ENCODE data around the gene CCDC85B. TPM values are rescaled to one million over a fixed set of nuclear protein-coding genes. Genes with fewer than 3 reads are reported as not detected.

CCDC85B gene
- total and polyA plus RNA-seq, 8 donors: 7.0 to 68.9 (median 29.7) TPM

- no peak for DNase-seq
- Histone ChIP-seq H3K36me3 (peaks cover 0 to 7% (median 0%) of the 10 kb centered on the region in 4 donors), H3K4me1 (peaks cover 37 to 74% (median 45%) of the 10 kb centered on the region in 4 donors), H3K9me3 (no peaks in the 10 kb centered on the region), H3K27me3 (peaks cover 0 to 11% (median 10%) of the 10 kb centered on the region in 3 donors), H3K4me3 (no peak overlapping the region), H3K27ac (no peak overlapping the region)
- 85 to 90% (median 87%) methylated on average over 14 of the region's 14 CpGs for WGBS, 5 donors
- no peak for TF ChIP-seq POLR2AphosphoS5 (IDR thresholded peaks at IDR 0.05)
- TF ChIP-seq POLR2A (IDR thresholded peaks at IDR 0.05): no peak
- intact Hi-C loops (cut with DNase I; ENCODE audit: low total_unique reads): no loop called here
Observed at GRCh38 chr11:65896034-65896999, 5.8 kb downstream of the CCDC85B start.

GRCh38 chr11:65897020-65897471 is 6.6 kb downstream of the CCDC85B start:
- intact Hi-C loops (cut with DNase I; ENCODE audit: low total_unique reads): no loop called here
- H3K4me1 ChIP-seq: peaks cover 30 to 67% (median 38%) of the 10 kb centered on the region in 4 donors
- H3K27me3 ChIP-seq: peaks cover 0 to 11% (median 10%) of the 10 kb centered on the region in 3 donors
- no peak overlapping the region for H3K27ac ChIP-seq
- no peak for TF ChIP-seq POLR2A (IDR thresholded peaks at IDR 0.05)
- no peak for TF ChIP-seq POLR2AphosphoS5 (IDR thresholded peaks at IDR 0.05)
- no peak for TF ChIP-seq CTCF (IDR thresholded peaks at IDR 0.05)
- DNase-seq: no peak
- H3K4me3 ChIP-seq: no peak overlapping the region
- no peaks in the 10 kb centered on the region for H3K9me3 ChIP-seq
- WGBS, 5 donors: 78 to 92% (median 88%) methylated on average over 4 of the region's 4 CpGs
- peaks cover 0 to 7% (median 0%) of the 10 kb centered on the region in 4 donors for H3K36me3 ChIP-seq

- Histone ChIP-seq H3K4me3 (peak overlapping the region; percentile 57 to 66 (median 62)), H3K36me3 (peaks cover 0 to 7% (median 0%) of the 10 kb centered on the region in 4 donors), H3K27me3 (peaks cover 0 to 11% (median 10%) of the 10 kb centered on the region in 3 donors), H3K27ac (peak overlapping the region in 4 of 5 donors; percentile 38 to 86 (median 83)), H3K4me1 (peaks cover 12 to 54% (median 21%) of the 10 kb centered on the region in 4 donors), H3K9me3 (no peaks in the 10 kb centered on the region)
- no peak for DNase-seq
- intact Hi-C loops (cut with DNase I; ENCODE audit: low total_unique reads): no loop called here
- WGBS, 5 donors: 25 to 44% (median 28%) methylated on average over 15 to 28 of the region's 28 CpGs
- no peak for TF ChIP-seq POLR2A (IDR thresholded peaks at IDR 0.05)
- no peak for TF ChIP-seq CTCF (IDR thresholded peaks at IDR 0.05)
- no peak for TF ChIP-seq EP300 (IDR thresholded peaks at IDR 0.05)
- no peak for TF ChIP-seq POLR2AphosphoS5 (IDR thresholded peaks at IDR 0.05)
Observed at GRCh38 chr11:65898656-65899355, 8.3 kb downstream of the CCDC85B start.

GRCh38 chr11:65899356-65900124 is 9.1 kb downstream of the CCDC85B start:
- peak; percentile 67 to 85 for DNase-seq
- H3K27ac ChIP-seq: peak overlapping the region; percentile 40 to 86 (median 83)
- H3K9me3 ChIP-seq: no peaks in the 10 kb centered on the region
- WGBS, 5 donors: 2% methylated on average over 27 to 78 of the region's 78 CpGs
- TF ChIP-seq CTCF (IDR thresholded peaks at IDR 0.05) (no peak), POLR2AphosphoS5 (IDR thresholded peaks at IDR 0.05) (peak in 2 of 3 donors; percentile 31 to 71), EP300 (IDR thresholded peaks at IDR 0.05) (no peak), POLR2A (IDR thresholded peaks at IDR 0.05) (no peak)
- intact Hi-C loops (cut with DNase I; ENCODE audit: low total_unique reads): no loop called here
- peaks cover 11 to 47% (median 19%) of the 10 kb centered on the region in 4 donors for H3K4me1 ChIP-seq
- H3K27me3 ChIP-seq: peaks cover 0 to 11% (median 10%) of the 10 kb centered on the region in 3 donors
- H3K4me3 ChIP-seq: peak overlapping the region; percentile 57 to 66 (median 62)
- H3K36me3 ChIP-seq: peaks cover 0 to 7% (median 0%) of the 10 kb centered on the region in 4 donors
